Transverse colon (tissue), 4 donors: Measurements from ENCODE around the gene SMIM20.

Source experiments
- CTCF ChIP-seq, 5 experiments: fragments of 200-600 bp in 3 of 5; fragments of 450-650 bp in 2 of 5; sonication (generic) in 3 of 5; IDR thresholded peaks; 1 replicate in 2 of 5; 2 replicates in 3 of 5; pipeline ENCODE4 v1.5.1; 2016 to 2017; ENCODE audit warnings: antibody characterized with exemption in 5 of 5, inconsistent platforms in 3 of 5, mild to moderate bottlenecking in 2 of 5, moderate library complexity in 1 of 5
- EP300 ChIP-seq: sonication (generic); formaldehyde crosslinking; IDR thresholded peaks from one replicate; pipeline ENCODE4 v1.6.1; 2017; ENCODE audit warnings: antibody characterized with exemption, low read depth
- POLR2A ChIP-seq: fragments of 450-650 bp; IDR thresholded peaks from one replicate; pipeline ENCODE4 v1.6.1; 2016; ENCODE audit warnings: antibody characterized with exemption, mild to moderate bottlenecking, moderate library complexity
- POLR2AphosphoS5 ChIP-seq, 3 donors: sonication (generic); formaldehyde crosslinking; IDR thresholded peaks; one replicate each; pipeline ENCODE4 v1.6.1; 2016; ENCODE audit warnings: antibody characterized with exemption in 3 of 3

GRCh38 chr4:25978327-25978726, 64.3 kb downstream of the SMIM20 start:
- no peak for TF ChIP-seq CTCF (IDR thresholded peaks at IDR 0.05)
- TF ChIP-seq POLR2A: no peak
- TF ChIP-seq POLR2AphosphoS5 (IDR thresholded peaks at IDR 0.05): no peak
- no peak for TF ChIP-seq EP300
